ENCODE data around the gene EIF4G2.

DNA sequence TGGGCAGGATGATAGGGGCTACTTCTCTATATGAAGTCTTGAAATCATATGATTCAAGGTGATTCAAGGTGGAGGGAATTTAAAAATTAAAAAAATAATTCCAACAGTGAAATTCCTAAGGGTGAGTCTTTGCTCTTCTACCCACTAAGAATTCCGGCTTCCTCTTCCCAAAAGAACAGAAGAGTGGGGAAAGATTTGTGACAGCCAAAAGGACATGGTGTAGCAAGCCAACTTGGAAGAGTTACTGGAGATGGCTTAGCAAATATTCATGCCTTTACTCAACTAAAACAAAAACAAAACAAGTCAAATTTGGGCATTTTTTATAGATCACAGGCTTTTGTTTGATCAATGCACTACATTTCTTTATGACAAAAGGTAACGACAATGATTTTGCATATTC is 36.9 kb upstream of the EIF4G2 start:
- TF ChIP-seq EZH2 (IDR thresholded peaks at IDR 0.05; ENCODE audit: borderline replicate concordance, low read depth, low read length, severe bottlenecking): no peak
- TF ChIP-seq, protein P1, sequence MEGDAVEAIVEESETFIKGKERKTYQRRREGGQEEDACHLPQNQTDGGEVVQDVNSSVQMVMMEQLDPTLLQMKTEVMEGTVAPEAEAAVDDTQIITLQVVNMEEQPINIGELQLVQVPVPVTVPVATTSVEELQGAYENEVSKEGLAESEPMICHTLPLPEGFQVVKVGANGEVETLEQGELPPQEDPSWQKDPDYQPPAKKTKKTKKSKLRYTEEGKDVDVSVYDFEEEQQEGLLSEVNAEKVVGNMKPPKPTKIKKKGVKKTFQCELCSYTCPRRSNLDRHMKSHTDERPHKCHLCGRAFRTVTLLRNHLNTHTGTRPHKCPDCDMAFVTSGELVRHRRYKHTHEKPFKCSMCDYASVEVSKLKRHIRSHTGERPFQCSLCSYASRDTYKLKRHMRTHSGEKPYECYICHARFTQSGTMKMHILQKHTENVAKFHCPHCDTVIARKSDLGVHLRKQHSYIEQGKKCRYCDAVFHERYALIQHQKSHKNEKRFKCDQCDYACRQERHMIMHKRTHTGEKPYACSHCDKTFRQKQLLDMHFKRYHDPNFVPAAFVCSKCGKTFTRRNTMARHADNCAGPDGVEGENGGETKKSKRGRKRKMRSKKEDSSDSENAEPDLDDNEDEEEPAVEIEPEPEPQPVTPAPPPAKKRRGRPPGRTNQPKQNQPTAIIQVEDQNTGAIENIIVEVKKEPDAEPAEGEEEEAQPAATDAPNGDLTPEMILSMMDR (IDR thresholded peaks at IDR 0.05; ENCODE audit: borderline replicate concordance, extremely low read depth, low read length, poor library complexity, severe bottlenecking): no peak
